ENCODE results near the gene LONRF3.

The LONRF3 gene

DNA sequence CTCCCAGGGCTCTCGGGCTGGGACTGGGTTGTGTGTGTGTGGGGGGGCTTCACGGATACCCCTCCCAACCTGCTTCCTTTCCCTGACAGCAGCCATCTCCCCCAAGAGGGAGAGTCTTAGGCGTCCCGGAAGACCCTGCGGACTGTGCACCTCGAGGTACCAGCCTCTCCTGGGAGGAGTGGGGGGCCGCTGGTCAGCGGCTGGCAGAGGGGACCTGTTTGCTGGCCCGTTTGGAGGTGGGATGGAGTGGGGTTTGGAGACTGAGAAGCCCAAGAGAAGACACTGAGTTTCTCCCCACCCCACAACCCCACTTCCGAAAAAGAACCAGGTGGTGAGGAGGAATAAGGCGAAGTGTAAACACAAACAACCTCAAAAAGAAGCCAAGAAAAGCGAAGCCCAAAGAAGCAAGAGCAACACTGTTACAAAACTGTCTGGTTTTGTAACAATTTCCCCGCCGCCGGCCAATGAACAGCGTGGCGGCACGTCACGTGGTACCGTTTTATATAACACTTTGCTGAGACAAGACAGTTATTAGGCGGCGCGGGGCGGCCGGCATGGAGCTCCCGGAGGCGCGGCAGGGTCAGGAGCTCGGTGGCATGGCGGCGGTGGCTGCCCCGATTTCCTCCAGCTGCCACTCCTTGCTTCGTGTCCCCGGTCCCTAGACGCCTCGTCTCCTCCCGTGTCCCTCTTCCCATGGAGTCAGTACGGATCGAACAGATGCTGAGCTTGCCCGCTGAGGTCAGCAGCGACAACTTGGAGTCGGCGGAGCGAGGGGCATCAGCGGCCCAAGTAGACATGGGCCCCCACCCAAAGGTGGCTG lies at the start of gene LONRF3:
Gene LONRF3 (plus strand): TSS at position 531 of the 820 bp plus-strand sequence. CDS start 163 bp downstream, at position 694.
- DNase-seq: peak; percentile 28

DNA sequence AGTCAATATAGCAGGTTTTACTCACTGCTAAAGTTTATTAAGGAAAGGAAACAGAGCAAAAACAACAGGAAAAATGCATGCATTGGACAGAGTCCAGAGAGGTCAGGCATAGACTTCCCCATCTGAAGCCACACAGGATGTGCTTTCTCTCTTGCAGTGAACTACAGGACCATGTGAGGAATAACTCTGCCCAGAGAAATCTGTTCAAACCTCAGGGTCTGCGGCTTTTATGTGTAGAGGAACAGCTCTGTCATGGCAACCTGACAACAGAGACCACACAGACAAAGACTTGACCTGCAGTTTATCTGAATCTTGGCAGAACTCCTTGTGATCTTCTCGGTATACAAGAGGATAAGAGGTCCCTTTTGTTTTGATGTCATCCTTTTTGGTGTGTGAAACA lies 46.3 kb upstream of the LONRF3 start:
- DNase-seq: no peak

DNA sequence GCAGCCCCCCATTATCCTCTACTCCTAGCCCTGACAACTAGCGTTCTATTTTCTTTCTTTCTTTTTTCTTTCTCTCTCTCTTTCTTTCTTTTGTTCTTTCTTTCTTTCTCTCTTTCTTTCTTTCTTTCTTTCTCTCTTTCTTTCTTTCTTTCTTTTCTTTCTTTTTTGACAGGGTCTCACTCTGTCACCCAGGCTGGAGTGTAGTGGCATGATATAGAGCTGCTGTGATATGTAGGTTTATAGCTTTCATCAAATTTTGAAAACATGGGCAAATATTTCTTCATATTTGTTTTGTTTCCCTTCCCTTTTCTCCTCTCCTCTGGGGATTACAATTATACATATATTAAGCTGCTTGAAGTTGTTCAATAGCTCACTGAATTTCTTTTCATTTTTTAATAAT lies 39.1 kb upstream of the LONRF3 start:
- no peak for DNase-seq

DNA sequence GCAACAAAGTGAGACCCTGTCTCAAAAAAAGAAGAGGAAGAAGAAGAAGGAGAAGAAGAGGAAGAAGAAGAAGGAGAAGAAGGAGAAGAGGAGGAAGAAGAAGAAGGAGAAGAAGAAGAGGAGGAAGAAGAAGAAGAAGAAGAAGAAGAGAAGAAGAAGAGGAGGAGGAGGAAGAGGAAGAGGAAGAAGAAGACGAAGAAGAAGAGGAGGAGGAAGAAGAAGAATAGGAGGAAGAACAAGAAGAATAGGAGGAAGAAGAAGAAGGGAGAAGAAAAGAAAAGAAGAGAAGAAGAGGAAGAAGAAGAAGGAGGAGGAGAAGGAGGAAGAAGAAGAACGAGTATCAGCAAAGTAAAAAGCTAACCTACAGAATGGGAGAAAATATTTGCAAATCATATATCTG lies 33.3 kb upstream of the LONRF3 start:
- DNase-seq: no peak

DNA sequence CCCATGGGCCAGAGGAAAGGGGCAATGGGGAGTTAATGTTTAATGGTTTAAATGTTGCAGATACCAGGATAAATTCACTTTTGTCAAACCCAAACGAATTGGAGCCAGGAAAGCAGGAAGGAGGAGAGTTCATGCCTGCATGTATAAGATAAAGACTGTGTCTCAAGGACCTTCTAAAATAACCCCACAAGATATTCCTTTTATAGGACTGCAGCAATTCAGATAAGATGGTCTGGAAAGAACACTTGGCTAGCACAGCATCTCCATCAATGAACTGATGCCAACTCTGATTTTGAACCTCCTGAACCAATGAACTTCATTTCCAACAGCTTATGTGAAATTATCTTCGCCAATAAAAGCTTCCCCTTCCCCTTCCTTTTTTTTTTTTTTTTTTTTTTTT lies 31.3 kb upstream of the LONRF3 start:
- no peak for DNase-seq

DNA sequence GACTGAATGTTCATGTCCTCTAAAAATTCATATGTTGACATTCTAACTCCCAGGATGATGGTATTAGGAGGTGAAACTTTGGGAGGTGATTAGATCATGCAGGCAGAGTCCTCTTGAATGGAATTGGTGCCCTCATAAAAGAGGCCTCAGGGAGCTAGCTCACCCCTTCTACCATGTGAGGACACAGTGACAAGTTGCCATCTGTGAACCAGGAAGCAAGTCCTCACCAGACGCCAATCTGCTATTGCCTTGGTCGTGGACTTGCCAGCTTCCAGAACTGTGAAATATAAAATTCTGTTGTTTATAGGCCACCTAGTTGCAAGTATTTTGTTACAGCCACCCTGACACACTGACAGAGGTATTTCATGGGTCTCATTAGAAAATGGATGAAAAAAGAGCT lies 28.5 kb upstream of the LONRF3 start:
- no peak for DNase-seq

DNA sequence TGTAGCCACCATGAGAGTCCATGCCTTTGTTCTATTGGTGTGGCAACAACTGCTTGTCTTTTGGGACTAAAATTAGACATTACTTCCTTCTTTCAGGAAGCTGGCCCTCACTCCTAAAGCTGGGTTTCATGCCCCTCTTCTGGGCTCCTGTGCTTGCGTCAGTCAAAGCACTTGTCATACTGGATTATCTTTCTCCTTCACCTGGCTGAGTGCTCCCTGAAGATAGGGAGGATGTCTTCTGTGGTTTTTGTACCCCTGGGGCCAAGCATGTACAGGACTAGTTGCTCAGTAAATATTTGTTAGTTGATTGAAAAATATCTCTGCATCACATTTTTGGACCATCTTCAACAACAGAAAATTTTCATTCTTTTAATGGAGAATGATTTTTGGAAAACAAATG lies 26.1 kb upstream of the LONRF3 start:
- DNase-seq: no peak

DNA sequence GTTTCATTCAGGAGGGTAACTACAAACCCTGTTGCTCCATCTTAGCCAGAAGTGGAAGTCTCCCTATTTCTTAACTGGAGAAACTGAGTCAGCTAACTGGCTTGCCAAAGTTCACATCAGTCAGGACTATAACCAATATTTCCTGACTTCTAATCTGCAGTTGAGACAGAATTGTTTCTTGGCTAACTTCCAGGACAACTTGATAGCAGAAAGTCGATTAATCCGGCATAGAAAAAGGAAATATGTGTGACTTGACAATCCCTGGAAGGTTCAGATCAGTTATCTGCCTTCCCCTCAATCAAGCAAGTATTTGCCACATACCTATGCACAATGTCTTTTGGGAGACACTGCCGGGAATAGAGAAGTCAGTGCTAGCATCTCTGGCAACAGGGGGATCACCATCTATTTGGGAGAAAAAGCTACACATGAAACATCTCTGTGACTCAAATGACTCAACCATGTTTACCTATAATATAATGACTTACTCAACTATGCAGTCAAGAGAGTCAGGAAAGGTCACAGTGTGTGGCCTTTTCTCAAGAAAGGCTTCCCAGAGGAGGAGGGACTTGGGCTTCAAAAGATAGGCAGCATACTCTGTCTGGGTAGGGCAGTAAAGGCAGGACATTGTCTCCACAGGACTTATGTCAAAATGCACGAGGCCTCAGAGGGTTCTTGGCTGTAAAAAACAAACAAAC lies 12.4 kb upstream of the LONRF3 start:
- no peak for DNase-seq

DNA sequence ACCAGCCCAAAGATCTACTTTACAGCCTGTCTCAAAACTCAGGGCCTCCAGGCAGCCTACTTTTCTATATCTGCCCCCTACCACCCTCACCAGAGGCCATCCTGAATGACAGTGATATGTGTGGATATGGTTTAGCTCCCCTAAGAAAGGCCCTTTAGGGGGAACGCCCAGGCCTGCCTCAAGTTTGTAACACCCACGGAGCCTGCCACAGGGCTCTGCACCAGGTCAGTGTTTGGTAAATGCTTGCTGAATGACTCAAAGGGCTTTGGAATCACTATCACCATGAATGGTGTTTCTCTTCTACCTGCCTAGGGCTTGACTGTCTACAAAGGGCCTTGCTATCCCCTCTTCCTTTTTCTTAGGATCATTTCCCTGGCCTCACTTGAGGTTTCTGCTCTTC lies 11.3 kb upstream of the LONRF3 start:
- DNase-seq: no peak

DNA sequence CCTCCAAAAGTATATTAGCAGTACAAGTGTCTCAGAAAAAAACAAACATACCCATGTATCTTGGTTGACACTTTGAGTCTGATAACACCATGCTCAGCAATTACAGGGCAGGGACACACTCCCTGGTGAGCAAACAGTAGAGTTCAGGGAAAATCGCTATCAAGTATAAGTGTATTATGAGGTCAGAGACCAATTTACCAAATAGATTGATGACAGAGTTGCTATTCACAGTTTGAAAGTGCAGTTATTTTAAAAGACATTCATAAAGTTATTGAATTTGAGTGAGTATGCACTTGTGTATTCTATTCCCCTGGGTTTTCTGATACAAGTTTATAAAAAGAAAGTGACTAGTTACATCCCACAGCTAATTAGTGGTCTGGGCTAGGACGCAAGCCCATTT lies 10.2 kb upstream of the LONRF3 start:
- DNase-seq: no peak

DNA sequence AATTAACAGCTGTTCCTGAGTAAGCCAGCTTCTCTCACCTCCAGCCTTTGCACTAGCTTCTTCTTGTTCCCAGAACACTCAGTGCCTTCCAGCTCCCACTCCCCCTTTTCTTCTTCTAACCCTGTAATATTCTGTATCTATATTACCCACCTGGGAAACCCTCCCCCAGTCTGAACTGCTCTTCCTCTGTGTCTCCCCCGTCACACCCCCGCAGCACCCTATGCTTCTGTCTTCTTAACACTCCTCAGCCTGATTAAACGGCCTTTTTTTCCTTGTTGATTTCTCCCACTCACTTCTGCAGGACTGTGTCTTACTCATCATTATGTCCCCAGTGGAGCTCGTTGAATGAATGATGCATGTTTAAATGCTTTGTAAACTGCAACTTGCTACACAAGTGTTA lies 9.0 kb upstream of the LONRF3 start:
- no peak for DNase-seq

DNA sequence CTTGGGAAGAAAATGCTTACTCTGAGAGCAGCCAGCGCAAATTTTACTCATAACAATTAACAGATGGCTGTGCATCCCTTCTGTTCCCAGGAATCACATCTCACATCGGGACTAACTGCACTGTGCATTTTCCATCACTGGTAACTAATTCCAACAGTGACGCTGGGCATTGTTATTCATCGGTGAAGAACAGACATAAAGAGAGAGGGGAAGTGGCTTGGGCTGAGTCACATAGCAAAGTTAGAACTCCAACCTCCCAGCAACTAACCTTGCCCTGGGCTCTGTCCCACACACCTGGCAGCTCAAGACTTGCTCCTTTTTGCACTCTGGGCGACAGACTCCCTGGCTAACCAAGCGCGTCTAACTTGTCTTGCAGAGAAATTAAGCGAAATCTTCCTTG lies 6.4 kb upstream of the LONRF3 start:
- no peak for DNase-seq

DNA sequence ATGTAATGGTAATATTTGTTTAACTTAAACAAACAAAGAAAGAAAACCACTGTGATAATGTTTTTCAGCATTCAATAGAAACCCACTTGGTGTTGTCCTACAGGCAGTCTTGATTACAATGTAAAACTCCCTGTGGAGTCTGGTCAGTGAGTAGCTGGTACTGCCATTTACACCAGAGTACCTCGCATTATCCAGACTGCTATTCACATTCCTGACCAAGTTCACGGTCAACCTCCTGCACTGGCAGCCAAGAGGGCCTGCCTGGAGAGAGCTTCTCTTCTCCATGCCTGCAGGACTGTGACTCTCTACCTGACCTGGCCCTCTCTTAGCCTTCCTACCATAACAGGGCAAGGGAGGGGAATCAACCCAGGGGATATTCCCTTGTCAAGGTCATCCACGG lies 2.9 kb upstream of the LONRF3 start:
- DNase-seq: no peak

DNA sequence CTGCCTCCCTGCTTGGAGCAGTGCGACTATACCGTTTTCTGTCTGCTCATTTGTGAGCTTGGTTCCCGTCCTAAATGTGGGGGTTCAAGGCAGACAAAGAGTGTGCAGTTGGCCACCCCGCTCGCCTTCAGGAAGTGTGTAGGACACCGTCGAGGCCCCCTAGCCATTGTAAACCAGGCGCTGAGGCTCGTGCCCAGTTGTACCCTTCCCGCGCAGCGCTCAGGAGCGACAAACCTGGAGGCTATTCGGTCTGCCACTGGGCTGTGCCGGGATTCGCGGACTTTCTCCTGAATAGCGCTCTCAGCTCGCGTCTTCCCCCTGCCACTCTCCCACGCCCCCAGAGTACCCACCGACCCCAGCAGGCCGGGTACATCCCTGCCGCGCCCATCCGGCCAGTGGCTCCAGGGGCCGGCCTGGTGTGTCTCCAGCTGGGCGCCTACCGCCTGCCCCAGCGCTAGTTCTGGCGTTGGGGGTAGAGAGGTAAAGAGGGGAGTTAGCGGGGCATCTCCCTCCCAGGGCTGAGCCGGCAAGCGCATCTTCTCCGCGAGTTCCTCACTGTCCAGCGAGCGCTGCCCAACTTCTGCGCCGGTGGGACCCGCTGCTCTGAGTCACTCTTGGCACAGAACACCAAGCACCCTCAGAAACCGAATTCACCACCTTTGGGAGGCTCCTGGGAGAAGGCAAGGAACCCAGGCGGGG lies 880 bp upstream of the LONRF3 start:
- peak; percentile 4 for DNase-seq

DNA sequence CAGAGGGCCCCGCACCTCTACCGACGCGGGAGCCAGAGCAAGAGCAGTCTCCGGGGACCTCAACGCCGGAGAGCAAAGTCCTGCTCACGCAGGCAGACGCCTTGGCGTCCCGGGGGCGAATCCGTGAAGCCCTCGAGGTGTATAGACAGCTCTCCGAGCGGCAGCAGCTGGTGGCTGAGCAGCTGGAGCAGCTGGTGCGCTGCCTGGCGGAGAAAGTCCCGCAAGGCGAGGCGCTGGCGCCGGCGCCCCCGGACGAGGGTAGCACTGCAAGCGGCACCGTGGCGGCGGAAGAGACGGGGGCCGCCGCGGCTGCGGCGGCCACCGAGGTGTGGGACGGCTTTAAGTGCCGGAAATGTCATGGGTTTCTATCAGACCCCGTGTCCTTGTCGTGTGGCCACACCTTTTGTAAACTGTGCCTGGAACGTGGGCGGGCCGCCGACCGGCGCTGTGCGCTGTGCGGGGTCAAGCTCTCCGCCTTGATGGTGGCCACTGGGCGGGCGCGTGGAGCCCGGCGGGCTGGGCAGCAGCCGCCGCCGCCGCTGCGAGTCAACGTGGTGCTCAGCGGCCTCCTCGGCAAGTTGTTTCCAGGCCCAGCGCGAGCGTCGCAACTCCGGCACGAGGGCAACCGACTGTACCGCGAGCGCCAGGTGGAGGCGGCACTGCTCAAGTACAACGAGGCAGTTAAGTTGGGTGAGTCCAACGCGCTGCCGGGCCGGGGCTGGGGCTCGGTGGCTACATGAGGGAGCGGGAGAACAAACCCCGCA lies 672 bp downstream of the LONRF3 start:
- peak; percentile 10 for DNase-seq

DNA sequence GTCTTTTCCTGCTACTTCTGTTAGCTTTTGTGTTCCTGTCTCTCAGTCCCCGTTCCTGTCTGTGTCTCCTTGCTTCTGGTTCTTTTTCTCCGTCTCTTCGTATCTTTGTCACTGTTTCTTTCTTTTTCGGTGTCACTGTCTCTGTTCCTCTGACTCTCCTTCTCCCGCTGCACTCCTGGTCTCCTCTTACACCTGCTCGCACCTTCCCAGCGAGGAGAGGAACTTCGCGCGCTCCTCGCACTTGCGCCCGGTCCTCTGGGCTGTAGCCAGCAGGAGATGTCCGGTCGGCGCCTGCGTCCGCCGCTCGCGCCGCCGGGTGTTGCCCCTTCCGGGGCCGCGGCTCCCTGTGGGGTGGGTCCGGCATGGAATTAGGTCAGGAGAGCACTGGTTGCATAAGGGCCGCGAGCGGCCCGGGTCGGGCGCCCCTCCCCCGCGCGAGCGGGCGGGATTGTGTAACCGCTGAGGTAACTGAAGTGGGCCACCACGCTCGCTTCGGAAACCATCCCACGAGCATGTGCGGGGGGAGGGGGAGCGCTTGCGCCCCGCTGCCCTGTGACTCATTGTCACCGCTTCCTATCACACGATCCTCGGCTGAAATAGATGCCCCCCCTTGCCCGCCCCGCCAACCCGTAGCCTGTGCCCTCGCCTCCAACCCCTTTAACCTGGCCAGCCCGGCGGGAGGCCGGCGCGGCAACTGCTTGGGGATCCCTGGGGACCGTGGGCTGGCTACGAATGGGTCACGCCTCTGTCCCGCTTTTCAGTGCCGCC lies 1.6 kb downstream of the LONRF3 start:
- DNase-seq: peak; percentile 41

DNA sequence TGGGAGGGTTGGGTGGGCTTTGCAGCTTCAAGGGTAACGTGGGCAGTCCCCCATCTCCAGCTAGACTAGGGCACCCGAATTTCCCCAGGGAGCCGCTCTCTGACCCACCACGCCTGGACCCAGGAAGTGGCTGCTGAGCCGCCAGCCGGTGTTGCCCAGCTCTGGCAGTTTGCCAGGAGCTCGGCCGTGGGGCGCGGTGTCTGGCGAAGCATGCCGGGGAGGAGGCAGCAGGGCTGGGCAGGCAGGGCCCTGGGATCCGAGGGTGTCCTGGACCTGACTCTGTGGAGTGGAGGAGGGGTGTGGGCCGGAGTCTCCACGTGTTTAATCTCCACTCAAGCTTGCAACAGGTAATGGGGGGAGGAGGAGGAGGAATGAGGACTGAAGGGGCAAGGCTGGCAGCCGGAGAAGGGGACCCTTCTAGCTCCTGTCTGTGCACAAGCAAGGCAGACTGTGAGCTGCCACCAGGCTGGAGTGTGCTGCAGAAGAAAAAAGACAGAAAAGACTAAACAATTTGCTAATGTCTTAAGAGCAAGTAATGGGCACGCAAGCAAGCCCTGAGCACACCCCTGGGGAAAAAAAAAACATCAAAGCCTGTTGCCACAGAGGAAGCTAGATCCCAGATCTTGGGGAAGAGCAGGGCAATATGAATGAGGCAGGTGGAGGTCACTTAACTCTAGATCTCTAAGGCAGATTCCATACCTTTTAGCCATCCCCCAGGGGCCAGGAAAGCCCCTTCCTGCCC lies 2.4 kb downstream of the LONRF3 start:
- DNase-seq: peak; percentile 27

DNA sequence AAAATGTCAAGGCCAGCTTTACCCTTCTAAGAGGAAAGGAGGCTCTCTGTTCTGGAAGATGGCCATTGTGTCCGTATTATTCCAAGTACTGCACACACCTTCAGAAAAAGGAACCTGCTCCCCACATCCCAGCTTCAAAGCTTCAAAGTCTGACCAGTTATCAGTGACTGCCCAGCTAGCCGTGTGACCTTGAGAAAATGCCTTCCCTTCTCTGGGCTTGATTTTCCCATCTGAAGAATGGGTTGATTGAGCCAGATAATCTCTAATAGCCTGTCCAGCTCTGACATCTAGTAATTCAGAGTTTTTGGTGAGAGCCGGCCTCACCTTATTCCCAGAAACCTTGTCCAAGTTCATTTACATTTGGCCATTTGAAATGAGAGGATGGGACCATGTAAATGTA lies 3.0 kb downstream of the LONRF3 start:
- DNase-seq: no peak

DNA sequence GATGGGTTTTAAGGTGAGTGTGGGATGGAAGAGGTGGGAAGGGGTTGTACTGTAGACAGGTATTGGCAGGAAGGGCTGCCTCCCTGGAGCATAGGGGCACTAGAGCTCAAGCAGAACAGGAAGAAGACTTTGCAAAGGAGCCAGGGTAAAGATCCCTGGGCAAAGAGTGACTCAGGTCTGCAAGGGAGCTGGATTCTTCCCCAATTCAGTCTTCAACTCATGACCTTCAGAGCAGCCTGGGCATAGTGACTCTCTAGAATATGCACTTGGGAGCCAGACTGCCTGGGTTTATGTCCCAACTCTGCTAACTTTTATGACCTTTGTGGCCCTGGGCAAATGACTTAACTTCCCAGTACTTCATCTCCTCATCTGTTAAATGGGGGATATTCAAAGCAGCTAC lies 4.0 kb downstream of the LONRF3 start:
- no peak for DNase-seq

DNA sequence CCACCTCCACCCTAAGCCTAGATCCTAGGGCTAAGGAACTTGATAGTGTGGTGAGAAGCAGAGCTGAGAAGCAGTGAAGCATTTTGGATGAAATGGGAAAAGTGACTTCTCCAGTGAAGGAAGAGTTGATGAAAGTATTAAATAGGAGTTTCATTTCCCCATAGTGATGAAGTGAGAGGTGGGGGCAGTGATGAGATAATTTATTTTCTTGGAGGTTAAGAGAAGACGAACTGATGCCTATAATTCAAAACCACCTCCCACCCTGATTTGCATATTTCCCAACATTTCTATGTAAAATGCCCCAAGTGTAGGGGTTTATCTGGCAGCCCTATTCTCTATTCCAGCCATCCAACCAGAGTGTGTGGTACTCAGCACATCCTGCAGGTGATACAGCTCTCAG lies 6.3 kb downstream of the LONRF3 start:
- DNase-seq: no peak

DNA sequence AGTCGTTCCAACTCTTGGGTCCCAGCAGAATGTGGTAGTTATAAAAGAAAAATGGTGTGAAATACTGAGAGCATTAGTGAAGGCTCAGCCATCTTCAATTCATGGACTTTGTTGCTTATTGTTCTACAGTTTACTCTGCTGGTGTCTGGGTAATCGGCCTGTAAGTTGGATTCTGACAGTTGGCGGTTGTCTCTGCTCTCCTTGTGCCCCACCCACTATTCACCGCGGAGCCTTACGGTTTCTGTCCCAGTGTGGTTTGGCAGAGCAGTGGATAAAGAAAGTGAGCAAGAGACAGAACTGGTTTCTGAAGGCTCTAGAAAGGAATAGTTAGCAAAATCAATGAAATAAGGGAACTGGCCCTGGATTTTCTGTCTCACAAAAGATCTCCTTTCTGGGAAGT lies 9.1 kb downstream of the LONRF3 start:
- no peak for DNase-seq

DNA sequence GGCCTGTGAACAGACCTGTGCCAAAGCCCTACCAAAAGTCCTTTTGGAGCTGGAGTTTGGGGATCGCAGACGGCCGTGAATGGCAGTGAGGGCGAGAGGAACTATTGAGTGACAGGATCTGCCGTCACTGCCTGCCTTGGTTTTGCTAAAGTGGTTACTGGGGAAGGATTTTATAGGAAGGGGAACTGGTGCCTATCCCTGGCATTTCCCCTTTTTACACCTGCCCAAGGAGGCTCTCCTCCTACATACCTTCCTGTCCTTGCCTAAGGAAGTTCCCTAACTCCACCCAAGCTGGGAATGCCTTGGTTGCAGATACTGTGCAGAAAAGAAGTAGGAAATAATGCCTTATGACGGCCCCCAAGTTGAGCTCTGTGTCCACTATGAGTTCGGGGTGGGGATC lies 14.5 kb downstream of the LONRF3 start:
- DNase-seq: no peak

Measured in EL (cell line).